ENCODE measurements around the gene ARAF. TPM values are rescaled to one million over a fixed set of nuclear protein-coding genes. Genes with fewer than 3 reads are reported as not detected.
A peak's percentile ranks its signal among the peaks of the same experiment; 100 is the strongest.

Gene ARAF
- polyA plus RNA-seq, 1 experiment: 27.3 TPM

DNA sequence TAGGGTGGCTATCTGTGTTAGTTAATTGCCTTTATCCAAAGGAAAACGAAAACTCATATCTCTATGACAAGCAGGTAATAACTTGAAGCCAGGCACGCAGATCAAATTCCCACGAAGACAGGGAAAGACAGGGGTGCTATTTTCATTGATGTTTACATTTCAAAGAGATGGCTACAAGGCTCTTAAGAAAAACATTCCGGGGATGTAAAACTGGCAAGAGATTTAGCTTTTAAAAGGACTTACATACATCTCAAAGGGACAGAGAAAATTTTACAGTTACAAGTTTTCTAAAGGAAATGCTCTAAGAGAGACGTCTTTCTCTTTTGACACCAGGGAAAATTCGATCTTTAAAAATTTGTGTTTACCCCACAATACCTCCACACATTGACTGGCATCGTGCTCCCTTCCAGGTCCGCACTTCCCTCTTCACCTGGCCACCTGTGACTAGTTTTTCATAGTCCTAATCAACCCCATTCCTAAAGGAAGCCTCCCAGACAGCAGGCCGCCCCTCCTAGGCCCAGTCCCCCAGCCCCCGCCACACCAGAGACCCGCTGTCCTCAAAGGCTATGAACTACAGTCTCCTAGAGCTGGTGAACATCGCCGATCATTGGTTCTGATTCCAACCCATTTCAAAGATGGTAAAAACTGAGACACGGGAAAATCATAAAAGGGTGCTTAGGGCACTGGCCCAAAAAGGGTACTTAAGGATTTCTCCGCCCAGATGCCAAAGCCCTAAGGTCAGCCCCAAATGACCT, 649 bp upstream of the ARAF start:
- H3K4me3 ChIP-seq (ENCODE audit: low read depth, low read length): peak overlapping the region; percentile 56
- ChIA-PET CTCF (interaction anchor here (2.3 kb wide), 1 partner anchor 84 kb away, joined by 8 read pairs; no protein-coding TSS in a partner anchor), POLR2A (no interaction called here)
- peak overlapping the region; percentile 82 for H3K27ac ChIP-seq (ENCODE audit: low read depth, low read length)
- DNase-seq (ENCODE audit: low read depth, low spot score): no peak
- no peaks in the 10 kb centered on the region for H3K9me3 ChIP-seq (ENCODE audit: control insufficient read depth, insufficient read depth, low read length)
- no peaks in the 10 kb centered on the region for H3K27me3 ChIP-seq (ENCODE audit: control insufficient read depth, insufficient read depth, low read length)
- TF ChIP-seq, protein P1, sequence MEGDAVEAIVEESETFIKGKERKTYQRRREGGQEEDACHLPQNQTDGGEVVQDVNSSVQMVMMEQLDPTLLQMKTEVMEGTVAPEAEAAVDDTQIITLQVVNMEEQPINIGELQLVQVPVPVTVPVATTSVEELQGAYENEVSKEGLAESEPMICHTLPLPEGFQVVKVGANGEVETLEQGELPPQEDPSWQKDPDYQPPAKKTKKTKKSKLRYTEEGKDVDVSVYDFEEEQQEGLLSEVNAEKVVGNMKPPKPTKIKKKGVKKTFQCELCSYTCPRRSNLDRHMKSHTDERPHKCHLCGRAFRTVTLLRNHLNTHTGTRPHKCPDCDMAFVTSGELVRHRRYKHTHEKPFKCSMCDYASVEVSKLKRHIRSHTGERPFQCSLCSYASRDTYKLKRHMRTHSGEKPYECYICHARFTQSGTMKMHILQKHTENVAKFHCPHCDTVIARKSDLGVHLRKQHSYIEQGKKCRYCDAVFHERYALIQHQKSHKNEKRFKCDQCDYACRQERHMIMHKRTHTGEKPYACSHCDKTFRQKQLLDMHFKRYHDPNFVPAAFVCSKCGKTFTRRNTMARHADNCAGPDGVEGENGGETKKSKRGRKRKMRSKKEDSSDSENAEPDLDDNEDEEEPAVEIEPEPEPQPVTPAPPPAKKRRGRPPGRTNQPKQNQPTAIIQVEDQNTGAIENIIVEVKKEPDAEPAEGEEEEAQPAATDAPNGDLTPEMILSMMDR (IDR thresholded peaks at IDR 0.05; ENCODE audit: low read depth, low read length): no peak

DNA sequence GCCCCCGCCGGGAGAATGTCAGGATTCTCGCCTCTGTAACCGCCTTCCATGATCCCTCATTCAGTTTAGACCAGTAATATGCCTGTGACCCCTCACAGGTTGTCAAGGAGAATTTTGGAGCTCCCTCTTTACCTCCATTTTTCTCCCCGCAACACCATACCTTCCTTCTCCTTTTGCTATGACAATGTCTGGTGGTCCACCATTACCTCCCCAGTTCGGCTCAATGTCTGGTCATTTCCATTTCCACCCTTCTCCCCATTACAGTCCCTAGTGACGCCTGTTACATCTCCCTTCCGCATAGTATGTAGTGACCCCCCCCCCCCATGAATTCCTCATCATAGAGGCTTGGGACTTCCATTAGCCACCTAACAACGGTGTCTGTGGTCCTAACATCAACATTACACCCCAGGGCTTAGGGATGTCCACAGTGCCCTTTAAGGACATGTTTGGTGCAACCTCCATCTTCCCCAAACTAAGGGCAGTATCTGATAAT, 700 bp downstream of the ARAF start:
- no peak for DNase-seq (ENCODE audit: low read depth, low spot score)
- TF ChIP-seq, protein P1 (IDR thresholded peaks at IDR 0.05; ENCODE audit: low read depth, low read length): no peak
- POLR2A ChIA-PET: no interaction called here
- Histone ChIP-seq H3K4me3 (ENCODE audit: low read depth, low read length) (peak overlapping the region; percentile 69), H3K9me3 (ENCODE audit: control insufficient read depth, insufficient read depth, low read length) (no peaks in the 10 kb centered on the region), H3K27me3 (ENCODE audit: control insufficient read depth, insufficient read depth, low read length) (no peaks in the 10 kb centered on the region), H3K27ac (ENCODE audit: low read depth, low read length) (no peak overlapping the region)
- CTCF ChIA-PET: interaction anchor here (0.6 to 2.3 kb wide), 5 partner anchors 14 to 99 kb away, joined by 3 to 8 read pairs (median 3); no protein-coding TSS in a partner anchor

DNA sequence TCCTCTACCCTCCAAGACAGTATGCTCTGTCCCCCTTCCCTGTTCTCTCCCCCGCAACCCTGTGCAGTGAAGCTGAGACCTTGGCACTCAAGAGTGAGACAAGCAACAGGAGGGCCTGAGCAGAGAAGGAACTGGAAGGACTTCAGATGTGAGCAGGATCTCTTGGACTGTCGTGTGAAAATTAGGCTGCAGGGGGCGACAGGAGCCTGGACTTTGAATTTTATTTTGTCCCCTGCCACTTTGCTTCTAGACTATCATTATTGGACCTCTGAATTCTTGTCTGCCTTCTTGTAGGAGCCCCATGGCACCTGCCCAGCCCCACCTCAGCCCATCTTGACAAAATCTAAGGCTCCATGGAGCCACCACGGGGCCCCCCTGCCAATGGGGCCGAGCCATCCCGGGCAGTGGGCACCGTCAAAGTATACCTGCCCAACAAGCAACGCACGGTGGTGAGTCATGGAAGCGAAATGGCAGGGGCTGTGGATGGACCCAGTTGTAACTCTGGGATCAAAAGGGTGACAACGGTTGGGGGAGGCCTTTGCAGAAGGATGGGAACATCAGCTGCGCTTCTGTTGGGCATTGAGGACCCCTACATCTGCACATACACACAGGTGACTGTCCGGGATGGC, 1.7 kb downstream of the ARAF start:
- TF ChIP-seq, protein P1 (IDR thresholded peaks at IDR 0.05; ENCODE audit: low read depth, low read length): peak; percentile 35; the same call in 1 of the 2 replicates
- POLR2A ChIA-PET: no interaction called here
- DNase-seq (ENCODE audit: low read depth, low spot score): no peak
- no peak overlapping the region for H3K4me3 ChIP-seq (ENCODE audit: low read depth, low read length)
- H3K27ac ChIP-seq (ENCODE audit: low read depth, low read length): peak overlapping the region; percentile 11
- CTCF ChIA-PET: no interaction called here
- H3K9me3 ChIP-seq (ENCODE audit: control insufficient read depth, insufficient read depth, low read length): no peaks in the 10 kb centered on the region
- H3K27me3 ChIP-seq (ENCODE audit: control insufficient read depth, insufficient read depth, low read length): no peaks in the 10 kb centered on the region

DNA sequence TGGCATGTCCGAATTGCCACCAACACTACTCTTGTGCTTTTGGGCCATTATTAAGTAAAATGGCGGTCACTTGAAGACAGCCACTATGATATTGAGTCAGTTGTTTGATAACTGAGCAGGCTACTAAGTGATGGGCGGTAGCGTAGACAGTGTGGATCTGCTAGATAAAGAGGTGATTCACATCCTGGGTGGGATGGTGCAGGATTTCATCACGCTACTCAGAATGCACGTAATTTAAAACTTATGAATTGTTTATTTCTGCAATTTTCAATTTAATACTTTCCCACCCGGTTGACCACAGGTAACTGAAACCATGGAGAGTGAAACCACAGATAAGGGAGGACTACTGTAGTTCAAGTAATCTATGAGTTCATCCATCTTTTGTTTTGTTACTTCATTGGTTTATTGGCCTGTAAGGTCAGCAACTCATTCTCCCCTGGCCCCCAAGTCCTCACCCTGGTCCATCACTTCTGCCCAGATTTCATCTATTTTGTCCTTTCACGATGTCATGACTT, 2.9 kb downstream of the ARAF start:
- ChIA-PET POLR2A (no interaction called here), CTCF (no interaction called here)
- DNase-seq (ENCODE audit: low read depth, low spot score): no peak

More for the DNA sequence above, 2.9 kb downstream of the ARAF start:
- no peak overlapping the region for H3K4me3 ChIP-seq (ENCODE audit: low read depth, low read length)
- no peak overlapping the region for H3K27ac ChIP-seq (ENCODE audit: low read depth, low read length)
- H3K27me3 ChIP-seq (ENCODE audit: control insufficient read depth, insufficient read depth, low read length): no peaks in the 10 kb centered on the region
- no peaks in the 10 kb centered on the region for H3K9me3 ChIP-seq (ENCODE audit: control insufficient read depth, insufficient read depth, low read length)
- TF ChIP-seq, protein P1 (IDR thresholded peaks at IDR 0.05; ENCODE audit: low read depth, low read length): no peak

Data from AG04450 (cell line).